Lung microvascular endothelial cell (primary cell): ENCODE results near the gene NCS1. TPM values are rescaled to one million over a fixed set of nuclear protein-coding genes. Genes with fewer than 3 reads are reported as not detected.
"Not testable (repeated sequence)": the region's sequence is repeated elsewhere in the genome, so short reads cannot be mapped to it uniquely, and the experiment has no call there.

Experiments
- DNase-seq, 2 donors: peaks; one replicate each; pipeline versions ENCODE4 v3.0.0 to v3.0.0-alpha.2; 2010; ENCODE audit warnings: low read depth in 2 of 2
- total RNA-seq: library from RNA; depleted of rRNA; stranded (reverse); fragments of >200 nt; gene quantifications from 2 replicates; pipeline ENCODE4 v1.2.1, GENCODE V29; 2014

Gene NCS1
- total RNA-seq, 1 donor from 2014 or later, result 4.8 TPM

DNA sequence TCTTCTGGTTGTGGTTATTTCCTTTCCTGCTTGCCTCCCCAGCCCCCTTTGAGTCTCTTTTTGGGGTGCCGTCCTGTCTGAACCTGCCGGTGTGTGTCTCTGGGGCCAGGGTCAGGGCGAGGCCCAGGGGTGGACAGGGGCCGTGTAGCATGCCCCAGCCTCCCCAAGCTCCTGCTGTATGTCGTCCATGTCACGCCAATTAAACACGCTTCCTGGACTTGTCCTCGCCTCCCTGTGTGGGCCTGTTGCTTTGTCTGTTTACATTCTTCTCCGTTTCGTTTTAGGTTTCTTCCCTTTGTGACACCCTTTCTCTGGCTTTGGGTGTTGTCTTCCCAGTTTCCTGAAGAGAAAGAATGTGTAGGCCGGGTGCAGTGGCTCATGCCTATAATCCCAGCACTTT lies 64.9 kb downstream of the NCS1 start:
- DNase-seq, result peak in 1 of 2 donors; percentile 21

DNA sequence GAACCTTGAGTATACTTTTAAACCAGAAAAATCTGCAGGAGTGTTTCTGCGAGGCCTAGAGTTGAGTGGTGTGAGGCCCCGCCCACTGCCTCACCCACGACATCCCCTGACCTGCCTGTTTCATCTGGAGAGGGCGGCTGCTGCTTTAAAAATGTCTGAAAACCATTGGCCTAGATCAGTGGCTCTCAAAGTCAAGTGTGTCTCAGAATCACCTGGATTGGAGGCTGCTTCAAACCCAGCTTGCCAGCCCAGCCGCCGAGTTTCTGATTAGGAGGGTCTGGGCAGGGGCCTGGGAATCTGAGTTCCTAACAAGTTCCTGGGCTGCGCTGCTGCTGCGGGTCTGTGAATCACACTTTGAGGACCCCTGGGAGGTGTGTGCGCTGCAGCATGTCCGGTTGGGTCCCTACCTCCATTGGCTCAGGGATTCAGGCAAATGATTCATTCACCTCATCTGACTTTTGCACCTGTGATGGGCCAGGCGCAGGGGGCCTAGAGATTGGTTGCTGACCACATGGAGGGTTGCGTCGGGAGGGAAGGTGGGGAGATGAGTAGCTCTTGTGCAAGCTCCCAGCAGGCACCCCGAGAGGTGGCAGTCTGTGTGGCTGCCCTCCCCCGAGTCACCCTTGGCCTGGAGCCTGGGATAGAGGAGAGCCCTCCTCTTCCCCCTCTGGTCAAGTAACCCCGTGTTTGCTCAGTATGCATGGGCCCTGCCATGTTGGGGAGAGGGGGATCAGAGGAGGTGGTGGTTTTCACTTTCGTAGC lies 65.7 kb downstream of the NCS1 start:
- no peak for DNase-seq

DNA sequence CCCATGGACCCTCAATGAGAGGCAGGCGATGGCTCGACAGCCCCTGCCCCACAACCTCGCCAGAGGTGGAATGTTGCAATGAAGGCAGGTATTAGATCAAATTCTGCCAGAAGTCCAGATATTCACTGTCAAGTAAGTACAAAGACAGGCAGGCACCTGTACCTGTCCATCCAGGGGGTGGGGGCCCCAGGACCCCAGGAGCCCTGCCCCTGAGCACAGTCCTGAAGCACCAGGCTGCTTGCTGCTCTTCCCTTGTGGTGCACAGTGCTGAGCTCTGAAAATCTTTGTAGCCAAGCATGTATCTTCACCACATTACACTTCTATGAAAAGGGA lies 67.1 kb downstream of the NCS1 start:
- no peak for DNase-seq

DNA sequence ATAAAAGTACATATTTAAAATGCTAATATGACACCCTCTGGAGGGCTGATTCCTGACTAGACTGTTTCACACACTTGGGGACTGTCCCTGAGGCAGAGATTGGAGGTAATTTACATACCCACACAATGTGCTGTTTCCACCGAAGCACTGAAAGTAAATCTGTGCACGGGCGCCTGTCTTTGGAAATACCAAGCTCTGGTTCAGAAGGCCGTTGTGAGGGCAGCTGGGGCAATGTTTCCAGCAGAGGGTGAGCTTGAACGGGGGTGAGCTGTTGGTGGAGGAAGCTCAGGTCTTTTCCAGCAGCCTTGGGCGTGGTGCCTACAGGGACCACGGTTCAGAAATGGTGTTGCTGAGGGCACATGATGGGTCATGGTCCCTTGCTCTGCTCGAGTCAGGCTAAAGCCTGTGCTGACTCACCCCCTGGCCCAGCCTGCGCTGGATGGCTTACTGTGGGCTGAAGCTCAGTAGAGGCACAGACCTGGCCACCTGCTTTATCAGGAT lies 67.6 kb downstream of the NCS1 start:
- DNase-seq, result no peak

DNA sequence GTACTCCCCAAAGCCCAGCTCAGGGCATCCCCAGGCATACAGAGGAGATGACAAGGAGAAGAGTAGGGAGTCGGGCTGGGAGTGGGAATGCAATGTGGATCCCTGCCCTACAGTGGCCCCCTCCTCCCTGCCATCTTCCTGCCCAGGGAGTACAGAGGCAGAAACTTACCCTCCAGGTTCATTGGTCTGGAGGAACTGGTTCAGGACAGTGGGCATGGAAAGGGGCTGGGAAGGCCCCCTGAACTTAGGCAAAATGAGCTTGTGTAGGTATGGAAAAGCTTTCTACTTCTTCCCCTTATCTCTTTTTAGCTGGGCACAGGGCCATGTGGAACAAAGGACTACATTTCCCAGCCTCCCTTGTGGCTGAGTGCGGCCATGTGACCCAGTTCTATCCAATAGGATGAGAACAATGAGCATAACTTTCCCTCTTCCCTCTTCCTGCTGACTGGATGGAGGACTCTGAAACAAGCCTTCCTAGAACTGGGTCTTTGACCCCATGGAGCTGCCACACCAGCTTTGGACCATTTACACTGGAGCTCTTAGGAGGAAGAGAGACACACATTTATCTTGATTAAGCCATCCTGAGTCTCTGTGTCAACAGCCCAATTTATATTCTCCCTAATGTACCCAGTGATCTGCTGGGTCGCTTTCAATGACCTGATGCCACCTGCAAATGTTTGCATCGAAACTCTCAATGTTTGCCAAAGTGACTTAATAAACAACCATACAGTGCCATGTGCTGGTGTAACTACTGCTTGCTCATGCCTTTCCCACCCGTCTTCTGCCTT lies 68.4 kb downstream of the NCS1 start:
- peak; percentile 70 to 82 for DNase-seq

DNA sequence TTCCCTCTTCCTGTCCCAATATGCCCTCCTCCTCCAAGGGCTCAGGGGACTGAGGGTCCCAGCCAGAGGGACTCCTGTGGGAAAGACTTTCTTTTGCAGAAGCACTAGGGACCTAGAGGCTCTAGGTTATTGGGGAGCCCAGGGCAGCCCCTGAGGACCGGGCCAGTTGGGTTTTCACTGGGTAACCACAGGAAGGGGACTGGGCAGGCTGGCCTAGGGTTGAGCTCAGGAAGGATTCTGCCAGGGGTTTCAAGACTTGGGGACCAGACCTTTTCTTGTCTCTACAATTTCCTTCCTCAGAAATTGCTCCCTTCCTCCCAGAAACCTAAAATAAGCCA lies 69.0 kb downstream of the NCS1 start:
- DNase-seq, result no peak

DNA sequence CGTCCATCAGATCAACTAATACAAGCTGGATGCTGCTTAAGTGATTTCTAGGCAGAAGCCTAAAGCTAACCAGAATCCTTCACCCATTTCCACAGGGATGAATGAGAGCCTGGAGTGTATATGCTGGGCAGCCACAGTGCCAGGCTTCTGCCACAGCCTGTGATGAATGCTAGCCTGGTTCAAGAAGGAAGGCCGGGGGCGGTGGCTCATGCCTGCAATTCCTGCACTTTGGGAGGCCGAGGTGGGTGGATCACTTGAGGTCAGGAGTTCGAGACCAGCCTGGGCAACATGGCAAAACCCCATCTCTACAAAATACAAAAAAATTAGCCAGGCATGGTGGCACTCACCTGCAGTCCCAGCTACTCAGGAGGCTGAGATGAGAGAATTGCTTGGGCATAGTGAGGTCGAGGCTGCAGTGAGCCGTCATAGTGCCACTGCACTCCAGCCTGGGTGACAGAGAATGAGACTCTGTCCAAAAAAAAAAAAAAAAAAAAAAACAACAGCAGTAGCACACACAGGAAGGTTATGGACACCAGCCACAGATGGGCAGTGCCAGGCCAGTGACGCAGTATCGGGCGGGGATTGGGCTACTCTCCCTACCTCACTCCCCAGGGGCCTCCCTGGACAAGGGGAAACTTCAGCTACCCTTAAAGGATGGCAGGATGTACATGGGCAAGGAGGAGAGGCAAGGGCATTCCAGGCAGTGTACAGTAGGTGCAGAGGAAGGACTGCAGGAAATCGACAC lies 70.2 kb downstream of the NCS1 start:
- DNase-seq, result no peak

DNA sequence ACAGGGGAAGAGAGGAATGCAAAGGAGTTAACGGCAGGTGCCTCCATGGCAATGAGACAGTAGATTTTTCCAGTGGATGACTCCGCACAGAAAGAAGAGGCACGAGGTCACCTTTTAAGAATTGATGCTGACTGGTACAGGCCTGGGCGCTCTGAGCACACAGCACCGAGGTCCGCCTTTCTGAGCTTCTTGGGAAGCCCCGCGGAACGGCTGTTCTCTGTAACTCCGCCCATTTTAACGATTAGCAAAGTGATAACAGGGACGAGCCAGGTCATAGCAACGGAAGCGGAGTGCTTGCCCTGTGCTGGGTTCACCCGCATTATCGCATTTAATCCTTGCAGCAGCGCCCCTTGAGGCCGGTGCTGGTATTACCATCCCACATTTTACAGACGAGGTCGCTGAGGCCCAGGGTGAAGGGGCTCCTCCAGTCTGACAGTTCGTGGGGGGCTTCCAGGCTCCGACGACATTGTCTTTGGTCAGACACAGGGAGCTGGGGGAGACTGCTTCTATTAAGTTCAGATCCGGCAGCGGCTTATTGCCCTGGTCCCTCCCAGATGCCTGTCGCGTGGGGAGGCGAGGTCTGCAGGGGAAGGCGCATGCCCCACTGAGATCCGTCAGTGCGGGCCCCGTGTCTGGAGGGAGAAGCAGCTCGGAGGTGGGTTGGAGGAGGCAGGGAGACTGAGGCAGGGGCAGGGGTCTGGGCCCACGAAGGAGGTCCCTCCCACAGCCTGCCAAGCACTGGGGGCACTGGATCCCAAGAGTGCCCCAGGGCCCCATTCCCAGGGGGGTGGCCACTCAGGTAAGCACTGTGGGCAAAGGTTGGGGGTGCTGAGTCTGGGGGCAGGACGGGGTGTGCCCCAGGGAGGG lies 71.0 kb downstream of the NCS1 start:
- peak; percentile 17 to 44 for DNase-seq

DNA sequence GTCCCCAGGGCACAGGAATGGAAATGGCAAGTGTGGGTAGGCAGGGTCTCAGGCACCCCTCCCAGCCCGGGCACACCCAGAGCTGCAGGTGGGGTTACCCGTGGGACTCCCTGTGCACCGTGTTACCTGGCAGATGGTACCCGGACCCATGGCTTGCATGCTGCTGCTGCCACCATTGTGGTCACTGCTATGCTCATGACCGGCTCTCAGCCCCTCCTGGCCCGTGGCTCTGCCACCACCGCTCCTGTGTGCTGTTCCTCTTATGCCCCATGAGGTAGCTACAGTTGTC lies 71.6 kb downstream of the NCS1 start:
- no peak for DNase-seq

DNA sequence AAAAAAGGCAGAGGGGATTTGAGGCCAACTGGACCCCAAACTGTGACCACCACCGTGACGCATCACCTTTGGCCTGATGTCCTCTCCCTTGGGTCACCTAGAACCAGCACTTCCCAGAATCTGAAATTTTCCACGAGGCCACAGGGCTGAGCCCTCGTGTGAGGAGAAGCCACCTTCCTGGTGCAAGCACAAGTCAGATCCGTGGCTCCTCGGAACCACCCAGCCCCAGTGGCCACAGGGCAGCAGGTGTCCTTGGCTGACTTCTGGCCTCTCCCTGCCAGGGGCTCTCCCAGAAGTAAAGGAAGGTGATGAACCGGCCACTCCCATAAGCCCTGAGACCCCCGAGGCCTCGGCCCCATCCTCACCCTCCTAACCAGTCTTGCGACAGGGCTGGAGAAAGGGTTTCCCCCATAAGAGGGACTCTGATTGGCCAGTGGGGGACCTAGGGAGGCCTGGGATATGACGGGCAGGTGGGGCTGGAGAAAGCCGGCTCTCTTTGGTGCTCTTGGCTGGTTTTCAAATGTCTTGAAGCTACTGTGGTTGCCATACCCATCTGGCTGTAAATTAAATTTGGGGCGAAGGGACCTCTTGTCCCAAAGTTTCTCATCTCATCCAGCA lies 72.5 kb downstream of the NCS1 start:
- DNase-seq, result no peak

DNA sequence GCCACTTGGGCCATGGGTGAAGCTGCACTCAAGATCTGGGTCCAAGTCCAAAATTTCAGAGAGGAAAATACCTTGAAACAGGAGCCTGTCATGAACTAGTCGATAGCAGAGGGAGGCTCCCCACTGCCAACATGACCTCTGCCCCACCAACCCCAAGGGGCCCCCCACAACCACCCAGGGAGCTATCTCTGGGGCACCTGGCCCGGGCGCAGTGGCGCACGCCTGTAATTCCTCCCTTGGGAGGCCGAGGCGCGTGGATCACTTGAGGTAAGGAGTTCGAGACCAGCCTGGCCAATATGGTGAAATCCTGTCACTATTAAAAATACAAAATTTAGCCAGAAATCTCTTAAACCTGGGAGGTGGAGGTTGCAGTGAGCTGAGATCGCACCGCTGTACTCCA lies 73.3 kb downstream of the NCS1 start:
- no peak for DNase-seq

DNA sequence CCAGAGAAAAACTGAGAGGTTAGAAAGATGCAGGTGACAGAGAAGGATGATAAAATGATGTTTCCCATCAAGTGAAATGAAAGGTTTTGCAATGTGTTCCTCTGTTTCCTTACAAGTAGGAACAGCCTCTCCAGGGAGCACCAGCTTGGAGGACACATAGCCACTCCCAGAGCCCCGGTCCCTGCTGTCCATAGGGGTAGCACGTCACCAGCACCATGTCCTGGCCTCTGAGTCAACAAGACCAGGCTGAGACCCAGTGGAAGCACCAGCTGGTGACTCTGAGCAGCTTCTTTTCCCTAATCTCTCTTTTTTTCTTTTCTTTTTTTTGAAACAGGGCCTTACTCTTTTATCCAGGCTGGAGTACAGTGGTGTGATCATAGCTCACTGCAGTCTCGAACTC lies 73.9 kb downstream of the NCS1 start:
- DNase-seq, result no peak

DNA sequence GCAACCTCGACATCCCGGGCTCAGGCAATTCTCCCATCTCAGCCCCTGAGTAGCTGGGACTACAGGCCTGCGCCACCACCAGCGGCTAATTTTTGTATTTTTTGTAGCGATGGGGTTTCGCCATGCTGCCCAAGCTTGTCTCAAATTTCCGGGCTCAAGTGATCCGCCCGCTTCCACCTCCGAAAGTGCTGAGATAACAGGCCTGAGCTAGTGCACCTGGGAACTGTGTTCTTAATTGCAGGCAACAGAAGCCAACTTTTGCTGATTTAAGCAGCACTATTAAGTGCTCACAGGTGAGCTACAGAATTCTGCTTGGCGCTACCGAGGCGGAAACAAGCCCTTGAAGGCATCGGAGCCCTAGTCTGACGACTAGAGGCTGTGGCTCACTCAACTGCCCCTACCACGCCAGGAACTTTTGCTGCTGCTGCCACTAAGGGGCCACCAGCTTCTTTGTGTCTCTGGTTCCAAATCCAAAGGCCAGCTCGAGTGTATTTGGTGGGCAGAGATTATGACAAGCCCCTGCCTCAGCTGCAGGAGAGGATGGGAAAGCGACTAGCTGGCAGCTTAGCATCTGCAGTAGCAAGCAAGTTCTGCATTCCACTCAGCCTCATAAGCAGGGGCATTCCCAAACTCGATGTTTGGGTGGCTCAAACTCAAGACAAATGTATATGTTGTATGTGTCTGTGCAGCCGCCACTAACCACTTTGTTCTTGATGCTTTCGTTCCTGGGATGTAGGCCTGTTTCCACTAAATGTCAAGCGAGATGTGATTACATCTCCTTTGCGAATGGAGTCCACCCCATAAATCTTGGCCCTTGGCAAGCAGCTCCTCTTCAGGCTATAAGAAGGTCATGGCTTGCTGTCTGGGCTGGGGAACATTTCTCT lies 82.8 kb downstream of the NCS1 start:
- no peak for DNase-seq

DNA sequence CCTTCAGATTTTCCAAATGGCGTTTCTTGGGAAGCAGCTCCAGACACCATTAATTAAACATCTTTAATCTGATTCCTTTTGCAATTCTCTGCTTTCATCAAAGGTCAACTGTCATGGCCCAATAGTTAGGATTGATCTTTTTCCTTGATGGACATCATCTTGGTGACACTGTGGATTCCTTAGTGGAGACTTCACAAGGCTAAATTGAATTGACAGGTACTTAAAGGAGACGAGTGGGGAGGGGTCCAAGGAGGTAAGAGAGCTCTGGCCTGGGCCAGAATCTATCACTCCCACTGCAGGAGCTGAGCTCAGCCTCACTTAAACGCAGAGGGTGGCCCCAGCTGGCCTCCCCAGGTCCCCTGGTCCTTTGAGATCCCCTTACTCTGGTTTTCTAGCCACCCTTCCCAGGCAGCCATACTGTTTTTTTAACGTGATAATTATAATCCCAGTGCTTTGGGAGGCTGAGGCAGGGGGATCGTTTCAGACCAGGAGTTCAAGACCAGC lies 83.5 kb downstream of the NCS1 start:
- DNase-seq, result no peak

DNA sequence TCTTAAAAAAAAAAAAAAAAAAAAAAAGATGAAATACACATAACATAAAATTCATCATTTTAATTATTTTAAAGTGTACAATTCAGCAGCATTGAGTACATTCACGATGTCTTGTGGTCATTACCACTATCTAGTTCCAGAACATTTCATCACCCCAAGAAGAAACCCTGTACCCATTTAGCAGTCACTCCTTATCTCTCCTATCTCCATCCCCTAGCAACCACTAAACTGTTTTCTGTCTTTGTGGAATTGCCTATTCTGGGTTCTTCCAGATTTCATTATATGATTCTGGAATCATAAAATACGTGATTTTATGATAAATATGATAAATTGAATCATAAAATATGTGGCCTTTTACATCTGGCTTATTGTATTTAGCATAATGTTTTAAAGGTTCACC lies 84.4 kb downstream of the NCS1 start:
- DNase-seq, result no peak

DNA sequence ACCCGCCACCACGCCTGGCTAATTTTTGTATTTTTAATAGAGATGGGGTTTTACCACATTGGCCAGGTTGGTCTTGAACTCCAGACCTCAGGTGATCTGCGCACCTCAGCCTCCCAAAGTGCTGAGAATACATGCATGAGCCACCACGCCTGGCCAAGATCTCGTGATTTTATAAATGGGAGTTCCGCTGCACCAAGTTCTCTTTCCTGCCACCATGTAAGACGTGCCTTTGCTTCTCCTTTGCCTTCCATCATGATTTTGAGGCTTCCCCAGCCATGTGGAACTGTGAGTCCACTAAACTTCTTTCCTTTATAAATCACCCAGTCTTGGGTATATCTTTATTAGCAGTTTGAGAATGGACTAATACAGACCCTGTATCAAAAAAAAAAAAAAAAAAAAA lies 85.9 kb downstream of the NCS1 start:
- not testable (repeated sequence) for DNase-seq

DNA sequence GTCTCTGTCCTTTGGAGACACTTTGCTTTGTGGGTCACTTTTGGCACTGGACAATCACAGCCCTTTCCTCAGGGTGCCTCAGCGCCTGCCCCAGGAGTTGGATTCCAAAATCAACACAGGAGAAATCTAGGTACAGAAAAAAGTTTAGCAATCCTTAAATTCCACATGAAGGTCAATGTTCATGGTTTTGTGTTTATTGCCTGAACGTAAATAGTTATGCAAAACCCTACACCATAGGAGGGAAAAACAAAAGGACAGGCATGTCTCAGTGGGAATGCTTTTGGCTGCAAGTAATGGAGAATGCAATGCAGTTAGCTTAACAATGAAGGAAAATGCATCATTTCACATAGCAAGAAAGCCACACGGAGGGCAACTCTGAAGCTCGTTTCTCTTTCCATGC lies 86.8 kb downstream of the NCS1 start:
- no peak for DNase-seq

DNA sequence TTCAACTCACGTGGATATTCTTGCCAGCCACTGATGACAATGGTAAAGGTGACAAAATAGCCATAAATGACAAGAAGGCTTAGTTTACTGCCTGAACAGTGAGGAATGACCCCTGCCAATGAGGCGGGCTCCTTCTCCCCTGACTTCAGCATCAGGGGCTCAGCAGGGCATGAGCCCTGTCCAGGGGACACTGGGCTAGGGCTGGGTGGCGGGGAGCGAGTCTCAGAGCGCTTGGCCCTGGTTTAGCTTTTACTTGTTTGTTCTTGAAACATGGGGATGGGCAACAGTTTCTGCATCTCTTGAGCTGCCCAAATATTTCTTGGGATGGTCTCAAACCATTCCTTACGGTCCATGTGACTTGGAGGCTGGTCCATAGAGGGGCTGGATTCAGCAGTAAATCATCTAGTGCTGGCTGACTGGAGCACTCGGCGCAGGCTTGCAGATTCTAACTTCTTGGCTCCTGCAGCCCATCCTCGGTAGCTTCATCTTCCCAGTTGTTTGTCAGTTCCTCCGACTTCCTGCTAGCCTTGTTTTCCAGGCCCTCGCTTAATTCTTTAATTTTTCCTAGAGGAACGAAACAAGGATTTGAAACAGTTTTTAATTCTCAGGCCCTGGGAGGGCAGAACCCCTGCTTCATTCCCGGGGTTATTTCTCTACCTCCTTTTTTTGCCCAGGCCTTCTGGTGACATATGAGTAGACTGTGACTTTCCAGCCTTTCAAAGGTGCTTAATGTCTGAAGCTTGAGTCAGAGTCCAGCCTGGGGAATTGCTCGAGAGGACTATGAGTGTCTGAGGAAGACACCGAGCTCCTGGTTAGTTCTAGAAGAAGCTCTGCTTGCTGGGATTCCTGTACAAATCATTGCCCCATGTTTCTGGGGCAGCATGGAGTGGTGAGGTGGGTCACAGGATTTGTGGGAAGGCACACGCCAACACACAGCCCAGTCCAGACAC lies 88.9 kb downstream of the NCS1 start:
- DNase-seq, result no peak
